GM12878 (cell line): Measurements from ENCODE around the gene NFYA. TPM values are rescaled to one million over a fixed set of nuclear protein-coding genes. Genes with fewer than 3 reads are reported as not detected.

ENCODE experiments used
- ATAC-seq: fragments of 200-7000 bp; cut with Tn5 transposase; 3 replicates; pipeline ENCODE4 v1.9.1; 2020; ENCODE audit warnings: mild to moderate bottlenecking, moderate library complexity
- BruUV-seq: library from RNA; stranded (reverse); fragments of 400-500 nt; replicated peaks from 2 replicates; lab custom pipeline; 2021; lab: Mats Ljungman, UMichigan
- CTCF ChIA-PET: fragments of 300-600 bp; sonication (Branson Sonifier 250); formaldehyde crosslinking; extraction: SDS; loops from one replicate; lab custom pipeline; 2021; ENCODE audit warnings: inconsistent platforms; lab: Yijun Ruan, JAX
- POLR2A ChIA-PET: fragments of 350-600 bp; formaldehyde crosslinking; extraction: SDS; loops from one replicate; lab custom pipeline; 2021; ENCODE audit warnings: inconsistent platforms; lab: Charles Lee
- RAD21 ChIA-PET: fragments of 300-600 bp; sonication (Branson Sonifier 250); formaldehyde crosslinking; loops from one replicate; lab custom pipeline; 2023; ENCODE audit warnings: antibody characterized with exemption; ENCODE audit not compliant: unreplicated experiment; lab: Charles Lee
- SMC1A ChIA-PET: fragments of 300-600 bp; sonication (Branson Sonifier 250); formaldehyde crosslinking; loops from one replicate; lab custom pipeline; 2023; ENCODE audit not compliant: unreplicated experiment, uncharacterized antibody; lab: Charles Lee
- DNase-seq: peaks from one replicate; pipeline ENCODE4 v3.0.0-alpha.2; 2011; ENCODE audit warnings: low read depth, low spot score
- FAIRE-seq: peaks from 3 replicates; lab custom pipeline; 2011; peaks lifted over from hg19 to GRCh38; lab: Jason Lieb, UNC
- H2AFZ ChIP-seq: 2 replicates; pipeline ENCODE4 v1.6.0; 2011; ENCODE audit warnings: low read depth, low read length, control low read depth; ENCODE audit not compliant: control insufficient read depth
- H3K27ac ChIP-seq: 2 replicates; pipeline ENCODE4 v1.5.1; 2011; ENCODE audit warnings: control low read depth; ENCODE audit not compliant: control insufficient read depth, insufficient read depth
- H3K27me3 ChIP-seq, 2 experiments: replicated peaks in 1 of 2; 2 replicates each; pipeline versions ENCODE4 v1.6.0 to v1.6.1; 2011; ENCODE audit warnings: low read length in 1 of 2; ENCODE audit not compliant: control insufficient read depth in 2 of 2, insufficient read depth in 2 of 2
- H3K36me3 ChIP-seq, 2 experiments: 2 replicates each; pipeline ENCODE4 v1.5.1; 2011; ENCODE audit warnings: low read length in 1 of 2; ENCODE audit not compliant: control insufficient read depth in 2 of 2, insufficient read depth in 2 of 2
- H3K4me1 ChIP-seq: 2 replicates; pipeline ENCODE4 v1.6.1; 2011; ENCODE audit warnings: mild to moderate bottlenecking, low read length, moderate library complexity, mixed read lengths; ENCODE audit not compliant: control insufficient read depth, insufficient read depth
- H3K4me2 ChIP-seq: 2 replicates; pipeline ENCODE4 v1.6.0; 2011; ENCODE audit warnings: control low read depth; ENCODE audit not compliant: control insufficient read depth, insufficient read depth
- H3K4me3 ChIP-seq: fragments of 200-600 bp; sonication (generic); 2 replicates; pipeline ENCODE4 v1.5.1; 2016
- H3K79me2 ChIP-seq: 2 replicates; pipeline ENCODE4 v1.6.0; 2011; ENCODE audit warnings: low read length; ENCODE audit not compliant: control insufficient read depth, insufficient read depth
- H3K9ac ChIP-seq: 2 replicates; pipeline ENCODE4 v1.8.0; 2011; ENCODE audit warnings: low read length, control low read depth, mixed read lengths; ENCODE audit not compliant: control insufficient read depth, insufficient read depth
- H3K9me3 ChIP-seq: replicated peaks from 3 replicates; pipeline ENCODE4 v1.5.1; 2011; ENCODE audit warnings: mild to moderate bottlenecking, low read length; ENCODE audit not compliant: control insufficient read depth, insufficient read depth
- H4K20me1 ChIP-seq: 2 replicates; pipeline ENCODE4 v1.6.0; 2011; ENCODE audit not compliant: control insufficient read depth, insufficient read depth
- CHD1 ChIP-seq: IDR thresholded peaks from 2 replicates; pipeline ENCODE4 v1.6.1; 2012; ENCODE audit warnings: low read depth, low read length, improper control_type of control experiment
- GATAD2B ChIP-seq: fragments of 450-650 bp; conservative IDR thresholded peaks from 2 replicates; pipeline ENCODE4 v1.6.1; 2017; ENCODE audit warnings: low read depth, mild to moderate bottlenecking, moderate library complexity
- NR2F1 ChIP-seq: fragments of 450-650 bp; conservative IDR thresholded peaks from 2 replicates; pipeline ENCODE4 v1.6.1; 2017; ENCODE audit warnings: mild to moderate bottlenecking
- RAD21 ChIP-seq: IDR thresholded peaks from 2 replicates; pipeline ENCODE4 v1.6.1; 2011; ENCODE audit warnings: mild to moderate bottlenecking, low read depth, low read length, moderate library complexity; ENCODE audit not compliant: insufficient read depth
- SIX5 ChIP-seq: IDR thresholded peaks from 2 replicates; pipeline ENCODE4 v1.6.1; 2011; ENCODE audit warnings: mild to moderate bottlenecking, low read depth, low read length, moderate library complexity; ENCODE audit not compliant: severe bottlenecking
- SMAD1 ChIP-seq: fragments of 450-650 bp; IDR thresholded peaks from 2 replicates; pipeline ENCODE4 v1.6.1; 2018; ENCODE audit warnings: mild to moderate bottlenecking, low read depth; ENCODE audit not compliant: partially characterized antibody
- TARDBP ChIP-seq: IDR thresholded peaks from 2 replicates; pipeline ENCODE4 v1.6.1; 2016; ENCODE audit warnings: borderline replicate concordance
- ZNF24 ChIP-seq: fragments of 450-650 bp; IDR thresholded peaks from 2 replicates; pipeline ENCODE4 v1.6.1; 2017; ENCODE audit warnings: antibody characterized with exemption, mild to moderate bottlenecking
- WGBS: methylation state at CpG from one replicate; pipeline ENCODE4 v1.1.6; 2016; ENCODE audit warnings: low lambda C conversion rate; ENCODE audit not compliant: insufficient replicate concordance, insufficient coverage; ENCODE audit errors: missing lambda C conversion rate; 5-methylcytosine and 5-hydroxymethylcytosine counted together
- in situ Hi-C: fragments of 300-500 bp; cut with MboI; formaldehyde crosslinking; loops from 9 replicates; pipeline ENCODE4 v1.14.3; 2018; ENCODE audit warnings: mixed read lengths
- intact Hi-C: fragments of 100-400 bp; cut with micrococcal nuclease; formaldehyde crosslinking; loops from one replicate; pipeline ENCODE4 v1.14.2; 2022; ENCODE audit not compliant: unreplicated experiment
- polyA plus RNA-seq, 11 experiments: library from polyadenylated mRNA; depleted of rRNA in 4 of 11; unstranded in 6 of 11; stranded (reverse) in 5 of 11; fragments of >200 nt; fragmentation: Nextera tagmentation in 4 of 11; fragmentation: Illumina TruSeq in 1 of 11; extraction: Ambion mirVana in 4 of 11; extraction: Trizol in 1 of 11; gene quantifications; 1 replicate in 1 of 11; 2 replicates in 10 of 11; pipeline versions ENCODE4 v1.2.1 to v1.2.3, GENCODE V29; 2011 to 2016; ENCODE audit warnings: inconsistent platforms in 2 of 11, missing spikeins in 2 of 11, low read depth in 1 of 11
- total RNA-seq, 4 experiments: library from RNA; depleted of rRNA in 3 of 4; stranded (reverse); fragments of >200 nt in 3 of 4; fragmentation: Illumina TruSeq in 1 of 4; extraction: Trizol in 1 of 4; gene quantifications; 2 replicates each; pipeline versions ENCODE4 v1.2.1 to v1.2.3, GENCODE V29; 2013 to 2021
- TF ChIP-seq, protein P1 (sequence below): fragments of 450-650 bp; IDR thresholded peaks from 2 replicates; pipeline ENCODE4 v1.6.1; 2016; ENCODE audit warnings: mild to moderate bottlenecking
- TF ChIP-seq, protein P2 (sequence below): fragments of 150-350 bp; IDR thresholded peaks from 2 replicates; pipeline ENCODE4 v1.6.1; 2014; ENCODE audit warnings: mild to moderate bottlenecking, low read depth, low read length

The NFYA gene
- total and polyA plus RNA-seq, 10 of the 15 experiments (the other 5 are each of a cell fraction or from before 2014, with no cell fraction given) = 6.4 to 36.5 (median 19.1) TPM

DNA sequence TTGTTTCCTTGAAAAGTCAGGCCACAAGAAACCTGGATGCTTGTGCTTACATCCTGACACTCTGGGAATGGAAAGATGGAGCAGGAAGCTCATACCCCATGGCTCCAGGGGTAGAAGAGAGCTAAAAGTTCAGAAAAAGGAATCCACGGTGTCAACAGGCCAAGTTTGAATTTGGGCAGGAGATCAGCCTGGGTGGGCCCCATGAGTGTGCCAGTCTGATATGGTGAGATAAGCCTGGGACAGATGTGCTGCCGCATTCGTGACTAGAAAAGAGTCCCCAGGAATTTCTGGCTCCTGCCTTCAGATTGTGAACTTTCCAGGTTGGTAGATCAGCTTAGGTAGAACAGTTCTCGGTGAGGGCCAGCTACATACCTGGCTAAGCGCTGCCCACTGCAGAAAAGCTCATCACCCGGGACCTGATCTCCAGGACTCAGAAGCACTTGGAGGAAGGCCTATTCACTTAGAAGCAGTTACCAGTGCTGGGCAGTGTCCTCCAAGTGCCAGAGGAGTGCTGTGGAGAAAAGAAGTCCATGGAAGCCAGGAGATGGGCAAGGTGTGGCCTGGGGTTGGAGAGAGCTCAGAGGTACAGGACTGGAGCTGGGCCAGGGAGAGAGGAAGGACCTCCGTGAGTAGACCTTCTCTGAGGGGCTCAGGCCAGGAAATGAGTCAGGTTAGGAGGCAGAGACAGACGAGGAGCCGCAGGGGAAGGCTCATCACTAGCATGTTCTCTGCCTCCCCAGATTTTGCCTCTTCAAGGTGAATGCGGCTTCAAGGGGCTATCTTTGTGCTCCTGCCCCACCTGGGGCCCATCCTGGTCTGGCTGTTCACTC, 30.3 kb upstream of the NFYA start, which contains the start of gene TSPO2:
Gene TSPO2, plus strand, starts transcription at position 242 of the 830 bp plus-strand sequence. Its CDS starts 519 bp downstream, at position 761.
- no peak for FAIRE-seq
- DNase-seq = no peak
- intact Hi-C loops = no loop called here
- no peak within 1 kb of the TSS for H3K4me2 ChIP-seq
- in situ Hi-C loops = no loop called here
- CTCF ChIA-PET = interaction anchor here (0.6 to 0.9 kb wide), 2 partner anchors 8 to 13 kb away, joined by 3 read pairs; no protein-coding TSS in a partner anchor
- no peak within 1 kb of the TSS for H3K4me3 ChIP-seq
- no peak within 1 kb of the TSS for H2AFZ ChIP-seq
- BruUV-seq = no TSS peak
- no peak within 1 kb of the TSS for H3K9ac ChIP-seq
- H3K27ac ChIP-seq = no peak within 1 kb of the TSS
- RAD21 ChIA-PET = no interaction called here
- H4K20me1 ChIP-seq = no peaks in the 10 kb centered on the region
- SMC1A ChIA-PET = no interaction called here
- TF ChIP-seq SMAD1 = no peak
- TF ChIP-seq RAD21 = no peak
- no peak for TF ChIP-seq ZNF24
- TF ChIP-seq, protein P1, sequence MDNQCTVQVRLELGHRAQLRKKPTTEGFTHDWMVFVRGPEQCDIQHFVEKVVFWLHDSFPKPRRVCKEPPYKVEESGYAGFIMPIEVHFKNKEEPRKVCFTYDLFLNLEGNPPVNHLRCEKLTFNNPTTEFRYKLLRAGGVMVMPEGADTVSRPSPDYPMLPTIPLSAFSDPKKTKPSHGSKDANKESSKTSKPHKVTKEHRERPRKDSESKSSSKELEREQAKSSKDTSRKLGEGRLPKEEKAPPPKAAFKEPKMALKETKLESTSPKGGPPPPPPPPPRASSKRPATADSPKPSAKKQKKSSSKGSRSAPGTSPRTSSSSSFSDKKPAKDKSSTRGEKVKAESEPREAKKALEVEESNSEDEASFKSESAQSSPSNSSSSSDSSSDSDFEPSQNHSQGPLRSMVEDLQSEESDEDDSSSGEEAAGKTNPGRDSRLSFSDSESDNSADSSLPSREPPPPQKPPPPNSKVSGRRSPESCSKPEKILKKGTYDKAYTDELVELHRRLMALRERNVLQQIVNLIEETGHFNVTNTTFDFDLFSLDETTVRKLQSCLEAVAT = no peak
- TF ChIP-seq GATAD2B = no peak
- TF ChIP-seq NR2F1 = no peak
- TF ChIP-seq SIX5 = no peak
- TF ChIP-seq CHD1 = no peak
- TF ChIP-seq, protein P2, sequence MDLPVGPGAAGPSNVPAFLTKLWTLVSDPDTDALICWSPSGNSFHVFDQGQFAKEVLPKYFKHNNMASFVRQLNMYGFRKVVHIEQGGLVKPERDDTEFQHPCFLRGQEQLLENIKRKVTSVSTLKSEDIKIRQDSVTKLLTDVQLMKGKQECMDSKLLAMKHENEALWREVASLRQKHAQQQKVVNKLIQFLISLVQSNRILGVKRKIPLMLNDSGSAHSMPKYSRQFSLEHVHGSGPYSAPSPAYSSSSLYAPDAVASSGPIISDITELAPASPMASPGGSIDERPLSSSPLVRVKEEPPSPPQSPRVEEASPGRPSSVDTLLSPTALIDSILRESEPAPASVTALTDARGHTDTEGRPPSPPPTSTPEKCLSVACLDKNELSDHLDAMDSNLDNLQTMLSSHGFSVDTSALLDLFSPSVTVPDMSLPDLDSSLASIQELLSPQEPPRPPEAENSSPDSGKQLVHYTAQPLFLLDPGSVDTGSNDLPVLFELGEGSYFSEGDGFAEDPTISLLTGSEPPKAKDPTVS = no peak
- TF ChIP-seq TARDBP = no peak
- no peaks in the 10 kb centered on the region for H3K79me2 ChIP-seq
- POLR2A ChIA-PET = no interaction called here
- 86% methylated on average over 10 of the region's 10 CpGs for WGBS
- ATAC-seq = no peak
- no peaks in the 10 kb centered on the region for H3K4me1 ChIP-seq
- H3K9me3 ChIP-seq = no peaks in the 10 kb centered on the region
- no peaks in the 10 kb centered on the region for H3K36me3 ChIP-seq
- H3K27me3 ChIP-seq = no peaks in the 10 kb centered on the region
